MM.1S (cell line): Measurements from ENCODE around the gene TMEM19.

Experiments used
- DNase-seq: peaks from one replicate; pipeline ENCODE4 v3.0.0-alpha.2; 2015
- H2AFZ ChIP-seq: fragments of 300-600 bp; sonication (generic); 2 replicates; pipeline ENCODE4 v1.6.0; 2016; ENCODE audit warnings: antibody characterized with exemption, low read length
- H3F3A ChIP-seq: fragments of 300-600 bp; sonication (generic); 2 replicates; pipeline ENCODE4 v1.6.1; 2016; ENCODE audit warnings: mild to moderate bottlenecking, antibody characterized with exemption, low read length, moderate library complexity, mixed read lengths; ENCODE audit not compliant: insufficient read depth
- H3K27ac ChIP-seq: fragments of 300-600 bp; sonication (generic); 2 replicates; pipeline ENCODE4 v1.5.1; 2016; ENCODE audit warnings: mild to moderate bottlenecking, low read length
- H3K27me3 ChIP-seq: fragments of 300-600 bp; sonication (generic); replicated peaks from 2 replicates; pipeline ENCODE4 v1.6.0; 2016; ENCODE audit warnings: low read length; ENCODE audit not compliant: insufficient read depth
- H3K36me3 ChIP-seq: fragments of 300-600 bp; sonication (generic); replicated peaks from 2 replicates; pipeline ENCODE4 v1.6.1; 2016; ENCODE audit warnings: mild to moderate bottlenecking, low read length, mixed read lengths; ENCODE audit not compliant: insufficient read depth
- H3K4me1 ChIP-seq: fragments of 300-600 bp; sonication (generic); 2 replicates; pipeline ENCODE4 v1.6.1; 2016; ENCODE audit warnings: low read length, mixed read lengths
- H3K4me2 ChIP-seq: fragments of 300-600 bp; sonication (generic); 2 replicates; pipeline ENCODE4 v1.6.0; 2016; ENCODE audit warnings: low read depth, low read length
- H3K4me3 ChIP-seq: fragments of 300-600 bp; sonication (generic); 2 replicates; pipeline ENCODE4 v1.5.1; 2016; ENCODE audit warnings: low read length, mixed read lengths
- H3K79me2 ChIP-seq: fragments of 300-600 bp; sonication (generic); 2 replicates; pipeline ENCODE4 v1.6.1; 2016; ENCODE audit warnings: mixed run types, low read length, mixed read lengths
- H3K9ac ChIP-seq: fragments of 300-600 bp; sonication (generic); 2 replicates; pipeline ENCODE4 v1.6.1; 2016; ENCODE audit warnings: low read length, mixed read lengths
- H3K9me2 ChIP-seq: fragments of 300-600 bp; sonication (generic); replicated peaks from 2 replicates; pipeline ENCODE4 v1.6.1; 2016; ENCODE audit warnings: mild to moderate bottlenecking, low read length, mixed read lengths; ENCODE audit not compliant: insufficient read depth
- H3K9me3 ChIP-seq: fragments of 300-600 bp; sonication (generic); replicated peaks from 2 replicates; pipeline ENCODE4 v1.6.1; 2016; ENCODE audit warnings: mild to moderate bottlenecking, low read length, mixed read lengths; ENCODE audit not compliant: insufficient read depth
- H4K20me1 ChIP-seq: fragments of 300-600 bp; sonication (generic); 2 replicates; pipeline ENCODE4 v1.6.1; 2016; ENCODE audit warnings: mild to moderate bottlenecking, low read length, moderate library complexity, mixed read lengths; ENCODE audit not compliant: insufficient read depth
- CTCF ChIP-seq: fragments of 300-600 bp; sonication (generic); IDR thresholded peaks from 2 replicates; pipeline ENCODE4 v1.5.1; 2016; ENCODE audit warnings: antibody characterized with exemption, low read length, mixed read lengths
- EZH2 ChIP-seq: fragments of 300-600 bp; sonication (generic); optimal IDR thresholded peaks from 2 replicates; pipeline ENCODE3; 2017; ENCODE audit warnings: low read depth, mild to moderate bottlenecking, antibody characterized with exemption, low read length, mixed read lengths
- EZH2phosphoT487 ChIP-seq: fragments of 300-600 bp; sonication (generic); IDR thresholded peaks from 2 replicates; pipeline ENCODE4 v1.6.1; 2018; ENCODE audit warnings: antibody characterized with exemption, low read length

TMEM19 gene

GRCh38 chr12:71665090-71665463 lies 20.8 kb upstream of the TMEM19 start:
- Histone ChIP-seq H3K27me3 (no peaks in the 10 kb centered on the region), H3K27ac (peak overlapping the region; percentile 80; the same call in 1 of the 2 replicates), H3K4me2 (peak overlapping the region; percentile 77), H2AFZ (peak overlapping the region; percentile 83), H3K9me2 (no peaks in the 10 kb centered on the region), H3K4me1 (0 out of 2 replicates have a peak, but pooled peaks cover 13% of the 10 kb centered on the region), H4K20me1 (peaks cover 4% of the 10 kb centered on the region; the same call in 1 of the 2 replicates), H3K36me3 (peaks cover 4% of the 10 kb centered on the region; the same call in 1 of the 2 replicates), H3K9me3 (no peaks in the 10 kb centered on the region), H3K9ac (peak overlapping the region; percentile 69), H3F3A (peaks cover 25% of the 10 kb centered on the region), H3K4me3 (peak overlapping the region; percentile 85), H3K79me2 (peaks cover 61% of the 10 kb centered on the region)
- no peak for TF ChIP-seq CTCF
- no peak for TF ChIP-seq EZH2
- TF ChIP-seq EZH2phosphoT487, result no peak
- DNase-seq, result peak; percentile 13

GRCh38 chr12:71666259-71666658 lies 19.6 kb upstream of the TMEM19 start:
- no peak for DNase-seq
- TF ChIP-seq CTCF (no peak), EZH2phosphoT487 (no peak)
- Histone ChIP-seq H3K36me3 (no peaks in the 10 kb centered on the region), H3K79me2 (peaks cover 50% of the 10 kb centered on the region), H4K20me1 (peaks cover 4% of the 10 kb centered on the region; the same call in 1 of the 2 replicates), H3K9ac (no peak overlapping the region), H3K4me3 (no peak overlapping the region; the same call in 1 of the 2 replicates), H3K4me1 (0 out of 2 replicates have a peak, but pooled peaks cover 13% of the 10 kb centered on the region), H3F3A (peaks cover 25% of the 10 kb centered on the region), H3K27ac (no peak overlapping the region), H3K9me3 (no peaks in the 10 kb centered on the region), H3K4me2 (peak overlapping the region; percentile 77; the same call in 1 of the 2 replicates), H3K27me3 (no peaks in the 10 kb centered on the region), H2AFZ (no peak overlapping the region), H3K9me2 (no peaks in the 10 kb centered on the region)

- no peak for DNase-seq
- no peaks in the 10 kb centered on the region for H3K9me2 ChIP-seq
- no peaks in the 10 kb centered on the region for H3K9me3 ChIP-seq
- H3K27me3 ChIP-seq, result no peaks in the 10 kb centered on the region
- no peak overlapping the region for H3K27ac ChIP-seq
- 0 out of 2 replicates have a peak, but pooled peaks cover 1% of the 10 kb centered on the region for H3K4me1 ChIP-seq
- no peak overlapping the region for H3K4me2 ChIP-seq
- H2AFZ ChIP-seq, result no peak overlapping the region
- H3K79me2 ChIP-seq, result peaks cover 6% of the 10 kb centered on the region
- no peak for TF ChIP-seq EZH2phosphoT487
- no peak overlapping the region for H3K4me3 ChIP-seq
- no peak overlapping the region for H3K9ac ChIP-seq
- H3F3A ChIP-seq, result no peaks in the 10 kb centered on the region
- H3K36me3 ChIP-seq, result no peaks in the 10 kb centered on the region
- H4K20me1 ChIP-seq, result no peaks in the 10 kb centered on the region
Measured at GRCh38 chr12:71671311-71671710, 14.6 kb upstream of the TMEM19 start.

- Histone ChIP-seq H3K27me3 (no peaks in the 10 kb centered on the region), H2AFZ (no peak overlapping the region), H3K27ac (no peak overlapping the region), H3K9ac (no peak overlapping the region), H3K9me3 (no peaks in the 10 kb centered on the region), H3K36me3 (no peaks in the 10 kb centered on the region), H3K9me2 (no peaks in the 10 kb centered on the region), H3K4me1 (no peaks in the 10 kb centered on the region), H3F3A (no peaks in the 10 kb centered on the region), H4K20me1 (no peaks in the 10 kb centered on the region), H3K79me2 (0 out of 2 replicates have a peak, but pooled peaks cover 3% of the 10 kb centered on the region), H3K4me2 (no peak overlapping the region), H3K4me3 (no peak overlapping the region)
- TF ChIP-seq EZH2 (no peak), CTCF (no peak), EZH2phosphoT487 (no peak)
- no peak for DNase-seq
Measured at GRCh38 chr12:71671816-71672215, 14.1 kb upstream of the TMEM19 start.
